ENCODE data around the gene CPAMD8. TPM values are rescaled to one million over a fixed set of nuclear protein-coding genes. Genes with fewer than 3 reads are reported as not detected.

CPAMD8 gene
- total RNA-seq, 1 donor from 2014 or later, result 4.9 TPM

DNA sequence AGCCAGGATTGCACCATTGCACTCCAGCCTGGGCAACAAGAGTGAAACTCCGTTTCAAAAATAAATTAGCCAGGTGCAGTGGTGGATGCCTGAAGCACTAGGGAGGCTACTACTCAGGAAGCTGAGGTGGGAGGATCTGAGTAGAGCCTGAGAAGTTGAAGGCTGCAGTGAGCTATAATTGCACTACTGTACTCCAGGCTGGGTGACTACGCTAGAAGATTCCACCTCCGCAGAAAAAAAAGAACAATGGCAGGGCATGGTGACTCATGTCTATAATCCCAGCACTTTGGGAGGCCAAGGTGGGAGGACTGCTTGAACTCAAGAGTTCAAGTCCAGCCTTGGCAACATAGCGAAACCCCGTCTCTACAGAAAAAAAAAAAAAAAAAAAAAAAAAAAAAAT, 28.1 kb upstream of the CPAMD8 start:
- Mint-ChIP-seq H3K4me1 (ENCODE audit: low read depth) (peaks cover 6% of the 10 kb centered on the region), H3K4me3 (ENCODE audit: unreplicated experiment) (no peak overlapping the region), H3K27ac (ENCODE audit: unreplicated experiment) (no peak overlapping the region), H3K36me3 (ENCODE audit: low read depth) (peaks cover 15% of the 10 kb centered on the region), H3K9me3 (ENCODE audit: low read depth) (no peaks in the 10 kb centered on the region), H3K27me3 (ENCODE audit: low read depth) (no peaks in the 10 kb centered on the region)
- TF ChIP-seq, protein P1, sequence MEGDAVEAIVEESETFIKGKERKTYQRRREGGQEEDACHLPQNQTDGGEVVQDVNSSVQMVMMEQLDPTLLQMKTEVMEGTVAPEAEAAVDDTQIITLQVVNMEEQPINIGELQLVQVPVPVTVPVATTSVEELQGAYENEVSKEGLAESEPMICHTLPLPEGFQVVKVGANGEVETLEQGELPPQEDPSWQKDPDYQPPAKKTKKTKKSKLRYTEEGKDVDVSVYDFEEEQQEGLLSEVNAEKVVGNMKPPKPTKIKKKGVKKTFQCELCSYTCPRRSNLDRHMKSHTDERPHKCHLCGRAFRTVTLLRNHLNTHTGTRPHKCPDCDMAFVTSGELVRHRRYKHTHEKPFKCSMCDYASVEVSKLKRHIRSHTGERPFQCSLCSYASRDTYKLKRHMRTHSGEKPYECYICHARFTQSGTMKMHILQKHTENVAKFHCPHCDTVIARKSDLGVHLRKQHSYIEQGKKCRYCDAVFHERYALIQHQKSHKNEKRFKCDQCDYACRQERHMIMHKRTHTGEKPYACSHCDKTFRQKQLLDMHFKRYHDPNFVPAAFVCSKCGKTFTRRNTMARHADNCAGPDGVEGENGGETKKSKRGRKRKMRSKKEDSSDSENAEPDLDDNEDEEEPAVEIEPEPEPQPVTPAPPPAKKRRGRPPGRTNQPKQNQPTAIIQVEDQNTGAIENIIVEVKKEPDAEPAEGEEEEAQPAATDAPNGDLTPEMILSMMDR (IDR thresholded peaks at IDR 0.05), result no peak
- DNase-seq (ENCODE audit: low spot score), result no peak

DNA sequence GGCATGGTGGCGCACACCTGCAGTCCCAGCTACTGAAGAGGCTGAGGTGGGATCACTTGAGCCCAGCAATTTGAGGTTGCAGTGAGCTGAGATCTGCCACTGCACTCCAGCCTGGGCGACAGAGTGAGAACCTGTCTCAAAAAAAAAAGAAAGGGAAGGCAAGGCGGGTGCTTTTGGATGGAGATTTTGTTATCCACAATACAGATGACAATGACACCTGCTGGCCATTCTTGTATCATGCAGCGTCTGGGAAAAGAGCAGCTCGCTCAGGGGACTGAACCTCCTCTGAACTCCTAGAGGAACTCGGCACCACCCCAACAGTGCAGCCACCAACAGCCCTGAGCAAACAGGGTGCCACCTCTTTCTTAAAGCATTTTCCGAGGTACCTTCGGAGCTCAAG, 25.8 kb upstream of the CPAMD8 start:
- H3K36me3 Mint-ChIP-seq (ENCODE audit: low read depth), result peaks cover 9% of the 10 kb centered on the region
- peaks cover 9% of the 10 kb centered on the region for H3K4me1 Mint-ChIP-seq (ENCODE audit: low read depth)
- TF ChIP-seq, protein P1 (IDR thresholded peaks at IDR 0.05), result peak; percentile 83
- no peaks in the 10 kb centered on the region for H3K9me3 Mint-ChIP-seq (ENCODE audit: low read depth)
- no peak overlapping the region for H3K27ac Mint-ChIP-seq (ENCODE audit: unreplicated experiment)
- no peaks in the 10 kb centered on the region for H3K27me3 Mint-ChIP-seq (ENCODE audit: low read depth)
- DNase-seq (ENCODE audit: low spot score), result no peak
- no peak overlapping the region for H3K4me3 Mint-ChIP-seq (ENCODE audit: unreplicated experiment)

DNA sequence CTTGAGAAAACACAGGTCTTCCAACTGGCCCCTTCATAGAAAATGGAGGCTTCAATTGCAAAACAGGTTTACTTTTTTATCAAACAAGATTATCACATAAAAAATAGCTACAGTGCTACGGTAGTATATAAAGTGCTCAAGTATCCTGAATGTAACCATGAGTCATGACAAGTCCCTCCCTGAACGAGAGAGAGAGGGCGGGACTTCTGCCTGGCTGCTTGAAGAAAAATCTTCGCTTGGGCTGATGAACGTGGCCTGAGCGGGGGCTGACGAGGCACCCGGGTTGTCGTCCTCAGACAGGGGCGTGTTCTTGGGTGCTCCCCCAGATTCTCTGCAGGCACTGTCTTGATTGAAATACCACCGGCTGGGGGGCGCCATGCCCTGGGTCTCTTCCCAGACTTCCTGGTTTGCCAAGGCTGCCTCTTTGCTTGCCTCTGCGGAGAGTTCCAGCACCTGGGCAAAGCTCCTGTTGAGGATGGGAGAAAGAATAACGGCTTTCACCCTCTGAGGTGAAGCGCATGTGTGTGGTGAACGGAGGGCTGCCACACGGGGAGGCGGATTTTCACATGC, 23.2 kb upstream of the CPAMD8 start:
- H3K27me3 Mint-ChIP-seq (ENCODE audit: low read depth), result peaks cover 2% of the 10 kb centered on the region
- no peak overlapping the region for H3K4me3 Mint-ChIP-seq (ENCODE audit: unreplicated experiment)
- TF ChIP-seq, protein P1 (IDR thresholded peaks at IDR 0.05), result no peak
- no peak overlapping the region for H3K27ac Mint-ChIP-seq (ENCODE audit: unreplicated experiment)
- peaks cover 9% of the 10 kb centered on the region for H3K4me1 Mint-ChIP-seq (ENCODE audit: low read depth)
- DNase-seq (ENCODE audit: low spot score), result no peak
- peaks cover 8% of the 10 kb centered on the region for H3K36me3 Mint-ChIP-seq (ENCODE audit: low read depth)
- H3K9me3 Mint-ChIP-seq (ENCODE audit: low read depth), result no peaks in the 10 kb centered on the region

DNA sequence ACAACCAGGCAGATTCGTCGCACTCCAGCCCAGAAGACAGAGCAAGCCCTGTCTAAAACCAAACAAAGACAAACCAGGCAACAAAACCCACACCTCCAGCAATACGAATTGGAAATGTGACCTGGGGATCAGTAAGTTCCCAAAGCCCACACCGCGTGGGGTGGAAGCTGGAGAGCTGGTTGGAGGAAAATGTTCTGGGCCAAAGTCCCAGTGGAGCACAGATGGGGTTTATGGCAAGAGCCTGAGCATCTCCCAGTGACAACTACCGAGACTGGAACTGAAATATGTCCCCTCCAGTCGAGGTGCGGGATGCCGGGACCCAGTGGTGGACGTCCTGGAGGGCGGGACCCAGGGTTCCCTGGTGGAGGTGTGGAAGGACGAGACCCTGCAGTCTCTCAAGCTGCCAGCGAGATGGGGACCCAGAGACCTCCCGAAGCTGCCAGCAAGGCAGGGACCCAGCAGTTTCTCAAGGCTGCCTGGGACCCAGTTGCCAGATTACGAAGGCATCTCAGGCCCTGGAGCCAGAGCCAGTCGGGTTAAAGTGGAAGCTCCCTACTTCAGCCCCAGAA, 22.4 kb upstream of the CPAMD8 start:
- no peaks in the 10 kb centered on the region for H3K9me3 Mint-ChIP-seq (ENCODE audit: low read depth)
- peaks cover 5% of the 10 kb centered on the region for H3K27me3 Mint-ChIP-seq (ENCODE audit: low read depth)
- DNase-seq (ENCODE audit: low spot score), result no peak
- H3K27ac Mint-ChIP-seq (ENCODE audit: unreplicated experiment), result no peak overlapping the region
- H3K4me1 Mint-ChIP-seq (ENCODE audit: low read depth), result peaks cover 9% of the 10 kb centered on the region
- H3K36me3 Mint-ChIP-seq (ENCODE audit: low read depth), result peaks cover 8% of the 10 kb centered on the region
- H3K4me3 Mint-ChIP-seq (ENCODE audit: unreplicated experiment), result no peak overlapping the region
- TF ChIP-seq, protein P1 (IDR thresholded peaks at IDR 0.05), result no peak

DNA sequence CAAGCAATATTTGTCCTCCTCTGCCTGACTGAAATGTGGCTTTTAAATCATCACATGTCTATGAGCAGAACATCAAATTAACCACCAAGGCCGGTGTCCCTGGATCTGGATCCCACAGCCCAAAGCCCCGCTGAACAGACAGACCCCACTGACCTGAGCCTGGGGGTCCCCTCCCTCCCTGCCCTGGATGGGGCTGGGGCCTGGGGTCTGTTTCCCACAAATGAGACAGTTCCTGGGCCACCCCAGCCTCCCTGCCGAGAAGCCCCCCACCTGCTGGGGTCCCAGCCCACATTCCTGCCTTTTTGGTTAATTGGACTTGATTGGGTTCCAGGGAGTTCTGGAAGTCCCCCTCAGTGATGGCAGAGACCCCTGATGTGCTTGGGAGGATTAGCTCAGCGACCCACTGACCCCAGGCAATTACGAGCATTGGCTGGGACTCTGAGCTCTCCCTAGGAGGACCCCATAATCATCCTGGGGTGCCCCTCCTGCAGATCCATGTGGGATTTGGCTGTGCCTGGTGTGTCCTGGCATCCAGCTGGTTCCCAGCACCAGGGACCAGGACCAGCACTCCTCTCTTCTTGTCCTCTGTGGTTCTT, 19.4 kb upstream of the CPAMD8 start:
- H3K4me1 Mint-ChIP-seq (ENCODE audit: low read depth), result peaks cover 17% of the 10 kb centered on the region
- H3K27me3 Mint-ChIP-seq (ENCODE audit: low read depth), result peaks cover 6% of the 10 kb centered on the region
- TF ChIP-seq, protein P1 (IDR thresholded peaks at IDR 0.05), result no peak
- no peak overlapping the region for H3K4me3 Mint-ChIP-seq (ENCODE audit: unreplicated experiment)
- H3K9me3 Mint-ChIP-seq (ENCODE audit: low read depth), result no peaks in the 10 kb centered on the region
- H3K36me3 Mint-ChIP-seq (ENCODE audit: low read depth), result peaks cover 4% of the 10 kb centered on the region
- DNase-seq (ENCODE audit: low spot score), result no peak
- H3K27ac Mint-ChIP-seq (ENCODE audit: unreplicated experiment), result no peak overlapping the region

Measured in chondrocyte (in vitro differentiated cells).